GM18517 (cell line): Measurements from ENCODE around the gene ZNF519.
"Not testable (repeated sequence)": the region's sequence is repeated elsewhere in the genome, so short reads cannot be mapped to it uniquely, and the experiment has no call there.

Source experiments
- ATAC-seq: cut with Tn5 transposase; IDR thresholded peaks from one replicate; pipeline ENCODE4 v1.9.1; 2021; ENCODE audit warnings: mild to moderate bottlenecking, moderate library complexity; ENCODE audit not compliant: unreplicated experiment

The ZNF519 gene

GRCh38 chr18:14147935-14148865 is 16.0 kb upstream of the ZNF519 start:
- ATAC-seq: not testable (repeated sequence)

GRCh38 chr18:14146771-14147170 is 14.5 kb upstream of the ZNF519 start:
- ATAC-seq: not testable (repeated sequence)

GRCh38 chr18:14145581-14146338 is 13.5 kb upstream of the ZNF519 start:
- ATAC-seq: not testable (repeated sequence)

- not testable (repeated sequence) for ATAC-seq
These were observed 12.8 kb upstream of the ZNF519 start for GRCh38 chr18:14145021-14145420.

- ATAC-seq: no peak
These were observed 12.3 kb upstream of the ZNF519 start for GRCh38 chr18:14144628-14144895.

GRCh38 chr18:14143871-14144627 is 11.8 kb upstream of the ZNF519 start:
- ATAC-seq: not testable (repeated sequence)

- not testable (repeated sequence) for ATAC-seq
These were observed 11.2 kb upstream of the ZNF519 start for GRCh38 chr18:14143396-14143795.

- ATAC-seq: not testable (repeated sequence)
These were observed 9.9 kb upstream of the ZNF519 start for GRCh38 chr18:14142177-14142576.

- not testable (repeated sequence) for ATAC-seq
These were observed 7.3 kb upstream of the ZNF519 start for GRCh38 chr18:14139583-14139982.

- ATAC-seq: not testable (repeated sequence)
These were observed 5.7 kb upstream of the ZNF519 start for GRCh38 chr18:14137971-14138370.

GRCh38 chr18:14131696-14132270 is 452 bp downstream of the ZNF519 start:
- peak; percentile 8 for ATAC-seq

- ATAC-seq: not testable (repeated sequence)
These were observed 1.4 kb downstream of the ZNF519 start for GRCh38 chr18:14130804-14131203.

GRCh38 chr18:14124689-14125088 is 7.5 kb downstream of the ZNF519 start:
- ATAC-seq: no peak

GRCh38 chr18:14122097-14122496 is 10.1 kb downstream of the ZNF519 start:
- ATAC-seq: no peak

GRCh38 chr18:14120926-14121325 is 11.3 kb downstream of the ZNF519 start:
- no peak for ATAC-seq

- no peak for ATAC-seq
These were observed 14.6 kb downstream of the ZNF519 start for GRCh38 chr18:14117606-14118005.

GRCh38 chr18:14106906-14107305 is 25.3 kb downstream of the ZNF519 start:
- no peak for ATAC-seq

GRCh38 chr18:14104906-14105748 is 27.1 kb downstream of the ZNF519 start:
- no peak for ATAC-seq

GRCh38 chr18:14104201-14104600 is 28.0 kb downstream of the ZNF519 start:
- no peak for ATAC-seq
